GM12878 (cell line): ENCODE data around the gene PIP5K1A. TPM values are rescaled to one million over a fixed set of nuclear protein-coding genes. Genes with fewer than 3 reads are reported as not detected.

Source experiments
- ATAC-seq: fragments of 200-7000 bp; cut with Tn5 transposase; 3 replicates; pipeline ENCODE4 v1.9.1; 2020; ENCODE audit warnings: mild to moderate bottlenecking, moderate library complexity
- BruUV-seq: library from RNA; stranded (reverse); fragments of 400-500 nt; replicated peaks from 2 replicates; lab custom pipeline; 2021; lab: Mats Ljungman, UMichigan
- CTCF ChIA-PET: fragments of 300-600 bp; sonication (Branson Sonifier 250); formaldehyde crosslinking; extraction: SDS; loops from one replicate; lab custom pipeline; 2021; ENCODE audit warnings: inconsistent platforms; lab: Yijun Ruan, JAX
- POLR2A ChIA-PET: fragments of 350-600 bp; formaldehyde crosslinking; extraction: SDS; loops from one replicate; lab custom pipeline; 2021; ENCODE audit warnings: inconsistent platforms; lab: Charles Lee
- RAD21 ChIA-PET: fragments of 300-600 bp; sonication (Branson Sonifier 250); formaldehyde crosslinking; loops from one replicate; lab custom pipeline; 2023; ENCODE audit warnings: antibody characterized with exemption; ENCODE audit not compliant: unreplicated experiment; lab: Charles Lee
- SMC1A ChIA-PET: fragments of 300-600 bp; sonication (Branson Sonifier 250); formaldehyde crosslinking; loops from one replicate; lab custom pipeline; 2023; ENCODE audit not compliant: unreplicated experiment, uncharacterized antibody; lab: Charles Lee
- DNase-seq: peaks from one replicate; pipeline ENCODE4 v3.0.0-alpha.2; 2011; ENCODE audit warnings: low read depth, low spot score
- FAIRE-seq: peaks from 3 replicates; lab custom pipeline; 2011; peaks lifted over from hg19 to GRCh38; lab: Jason Lieb, UNC
- H2AFZ ChIP-seq: 2 replicates; pipeline ENCODE4 v1.6.0; 2011; ENCODE audit warnings: low read depth, low read length, control low read depth; ENCODE audit not compliant: control insufficient read depth
- H3K27ac ChIP-seq: 2 replicates; pipeline ENCODE4 v1.5.1; 2011; ENCODE audit warnings: control low read depth; ENCODE audit not compliant: control insufficient read depth, insufficient read depth
- H3K27me3 ChIP-seq, 2 experiments: replicated peaks in 1 of 2; 2 replicates each; pipeline versions ENCODE4 v1.6.0 to v1.6.1; 2011; ENCODE audit warnings: low read length in 1 of 2; ENCODE audit not compliant: control insufficient read depth in 2 of 2, insufficient read depth in 2 of 2
- H3K36me3 ChIP-seq, 2 experiments: 2 replicates each; pipeline ENCODE4 v1.5.1; 2011; ENCODE audit warnings: low read length in 1 of 2; ENCODE audit not compliant: control insufficient read depth in 2 of 2, insufficient read depth in 2 of 2
- H3K4me1 ChIP-seq: 2 replicates; pipeline ENCODE4 v1.6.1; 2011; ENCODE audit warnings: mild to moderate bottlenecking, low read length, moderate library complexity, mixed read lengths; ENCODE audit not compliant: control insufficient read depth, insufficient read depth
- H3K4me2 ChIP-seq: 2 replicates; pipeline ENCODE4 v1.6.0; 2011; ENCODE audit warnings: control low read depth; ENCODE audit not compliant: control insufficient read depth, insufficient read depth
- H3K4me3 ChIP-seq: fragments of 200-600 bp; sonication (generic); 2 replicates; pipeline ENCODE4 v1.5.1; 2016
- H3K79me2 ChIP-seq: 2 replicates; pipeline ENCODE4 v1.6.0; 2011; ENCODE audit warnings: low read length; ENCODE audit not compliant: control insufficient read depth, insufficient read depth
- H3K9ac ChIP-seq: 2 replicates; pipeline ENCODE4 v1.8.0; 2011; ENCODE audit warnings: low read length, control low read depth, mixed read lengths; ENCODE audit not compliant: control insufficient read depth, insufficient read depth
- H3K9me3 ChIP-seq: replicated peaks from 3 replicates; pipeline ENCODE4 v1.5.1; 2011; ENCODE audit warnings: mild to moderate bottlenecking, low read length; ENCODE audit not compliant: control insufficient read depth, insufficient read depth
- H4K20me1 ChIP-seq: 2 replicates; pipeline ENCODE4 v1.6.0; 2011; ENCODE audit not compliant: control insufficient read depth, insufficient read depth
- BRCA1 ChIP-seq: IDR thresholded peaks from 2 replicates; pipeline ENCODE4 v1.6.1; 2011; ENCODE audit warnings: low read depth, low read length, improper control_type of control experiment
- EED ChIP-seq: sonication (generic); IDR thresholded peaks from 2 replicates; pipeline ENCODE4 v1.6.1; 2016; ENCODE audit warnings: antibody characterized with exemption, low read depth
- FOXK2 ChIP-seq: fragments of 450-650 bp; IDR thresholded peaks from 2 replicates; pipeline ENCODE4 v1.6.1; 2017; ENCODE audit warnings: mild to moderate bottlenecking, moderate library complexity
- JUNB ChIP-seq: IDR thresholded peaks from 2 replicates; pipeline ENCODE4 v1.6.1; 2016; ENCODE audit warnings: antibody characterized with exemption, mild to moderate bottlenecking
- MYB ChIP-seq: fragments of 150-350 bp; IDR thresholded peaks from 2 replicates; pipeline ENCODE4 v1.6.1; 2014; ENCODE audit warnings: mild to moderate bottlenecking, low read depth, low read length, borderline replicate concordance
- MYC ChIP-seq: IDR thresholded peaks from 2 replicates; pipeline ENCODE4 v1.6.1; 2011; ENCODE audit warnings: mild to moderate bottlenecking, low read length, moderate library complexity, inconsistent platforms; ENCODE audit not compliant: insufficient read depth, insufficient replicate concordance, insufficient read length, severe bottlenecking
- NFYB ChIP-seq: IDR thresholded peaks from 2 replicates; pipeline ENCODE4 v1.6.1; 2011; ENCODE audit warnings: low read depth, mild to moderate bottlenecking, low read length, improper control_type of control experiment, moderate library complexity; ENCODE audit not compliant: insufficient read depth
- NRF1 ChIP-seq: conservative IDR thresholded peaks from 2 replicates; pipeline ENCODE4 v1.6.1; 2011; ENCODE audit warnings: mild to moderate bottlenecking, low read depth, low read length, improper control_type of control experiment
- POLR2AphosphoS2 ChIP-seq: IDR thresholded peaks from 2 replicates; pipeline ENCODE4 v1.6.1; 2011; ENCODE audit warnings: low read depth, mild to moderate bottlenecking, low read length, improper control_type of control experiment, moderate library complexity
- TAF1 ChIP-seq: IDR thresholded peaks from 2 replicates; pipeline ENCODE4 v1.6.1; 2011; ENCODE audit warnings: mild to moderate bottlenecking, low read depth, low read length, borderline replicate concordance
- ZBTB4 ChIP-seq: fragments of 450-650 bp; formaldehyde crosslinking; IDR thresholded peaks from 2 replicates; pipeline ENCODE4 v1.4.0; 2022; ENCODE audit warnings: mild to moderate bottlenecking, moderate library complexity
- ZNF24 ChIP-seq: fragments of 450-650 bp; IDR thresholded peaks from 2 replicates; pipeline ENCODE4 v1.6.1; 2017; ENCODE audit warnings: antibody characterized with exemption, mild to moderate bottlenecking
- WGBS: methylation state at CpG from one replicate; pipeline ENCODE4 v1.1.6; 2016; ENCODE audit warnings: low lambda C conversion rate; ENCODE audit not compliant: insufficient replicate concordance, insufficient coverage; ENCODE audit errors: missing lambda C conversion rate; 5-methylcytosine and 5-hydroxymethylcytosine counted together
- in situ Hi-C: fragments of 300-500 bp; cut with MboI; formaldehyde crosslinking; loops from 9 replicates; pipeline ENCODE4 v1.14.3; 2018; ENCODE audit warnings: mixed read lengths
- intact Hi-C: fragments of 100-400 bp; cut with micrococcal nuclease; formaldehyde crosslinking; loops from one replicate; pipeline ENCODE4 v1.14.2; 2022; ENCODE audit not compliant: unreplicated experiment
- polyA plus RNA-seq, 11 experiments: library from polyadenylated mRNA; depleted of rRNA in 4 of 11; unstranded in 6 of 11; stranded (reverse) in 5 of 11; fragments of >200 nt; fragmentation: Nextera tagmentation in 4 of 11; fragmentation: Illumina TruSeq in 1 of 11; extraction: Ambion mirVana in 4 of 11; extraction: Trizol in 1 of 11; gene quantifications; 1 replicate in 1 of 11; 2 replicates in 10 of 11; pipeline versions ENCODE4 v1.2.1 to v1.2.3, GENCODE V29; 2011 to 2016; ENCODE audit warnings: inconsistent platforms in 2 of 11, missing spikeins in 2 of 11, low read depth in 1 of 11
- total RNA-seq, 4 experiments: library from RNA; depleted of rRNA in 3 of 4; stranded (reverse); fragments of >200 nt in 3 of 4; fragmentation: Illumina TruSeq in 1 of 4; extraction: Trizol in 1 of 4; gene quantifications; 2 replicates each; pipeline versions ENCODE4 v1.2.1 to v1.2.3, GENCODE V29; 2013 to 2021
- TF ChIP-seq, protein P1 (sequence below): fragments of 450-650 bp; IDR thresholded peaks from 2 replicates; pipeline ENCODE4 v1.6.1; 2016; ENCODE audit warnings: mild to moderate bottlenecking
- TF ChIP-seq, protein P2 (sequence below): IDR thresholded peaks from 2 replicates; pipeline ENCODE4 v1.6.1; 2011; ENCODE audit warnings: borderline replicate concordance, low read depth, mild to moderate bottlenecking, moderate library complexity, mixed read lengths, low read length; ENCODE audit not compliant: insufficient read depth; ENCODE audit errors: extremely low read length
- TF ChIP-seq, protein P3 (sequence below): fragments of 450-650 bp; IDR thresholded peaks from 2 replicates; pipeline ENCODE4 v1.6.1; 2014; ENCODE audit warnings: mild to moderate bottlenecking

PIP5K1A gene
- total and polyA plus RNA-seq, 10 of the 15 experiments (the other 5 are each of a cell fraction or from before 2014, with no cell fraction given) = 4.5 to 114 (median 51.5) TPM

DNA sequence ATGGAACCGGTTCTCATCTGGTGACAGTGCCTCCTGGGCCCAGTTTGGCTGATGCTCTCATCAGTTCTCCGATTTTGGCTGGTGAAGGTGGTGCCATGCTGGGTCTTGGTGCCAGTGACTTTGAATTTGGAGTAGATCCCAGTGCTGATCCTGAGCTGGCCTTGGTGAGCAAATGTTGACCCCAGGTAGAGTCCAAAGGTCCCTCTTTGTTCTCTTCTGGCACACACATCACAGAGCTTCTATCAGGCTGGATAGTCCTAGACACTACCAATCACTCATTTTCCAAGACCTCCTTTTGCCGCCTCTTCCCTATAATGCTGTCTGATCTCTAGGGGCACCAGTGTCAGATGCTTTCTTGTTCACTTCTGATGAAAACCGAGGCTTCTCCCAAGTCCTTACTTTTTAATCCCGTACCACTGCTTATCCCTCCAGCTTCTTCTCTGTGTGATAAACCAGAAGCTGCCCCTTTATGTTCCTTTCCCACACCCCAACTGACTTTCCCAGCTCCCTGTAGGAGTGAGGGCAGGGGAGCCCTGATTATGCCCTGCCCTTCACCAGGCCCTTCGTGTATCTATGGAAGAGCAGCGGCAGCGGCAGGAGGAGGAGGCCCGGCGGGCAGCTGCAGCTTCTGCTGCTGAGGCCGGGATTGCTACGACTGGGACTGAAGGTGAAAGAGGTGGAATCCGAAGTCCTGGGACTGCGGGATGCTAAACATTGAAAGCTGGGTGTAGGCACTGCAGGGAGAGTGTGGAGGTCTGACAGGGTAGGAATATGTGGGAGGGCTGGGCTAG lies 67.3 kb downstream of the PIP5K1A start (continued):
- TF ChIP-seq, protein P1, sequence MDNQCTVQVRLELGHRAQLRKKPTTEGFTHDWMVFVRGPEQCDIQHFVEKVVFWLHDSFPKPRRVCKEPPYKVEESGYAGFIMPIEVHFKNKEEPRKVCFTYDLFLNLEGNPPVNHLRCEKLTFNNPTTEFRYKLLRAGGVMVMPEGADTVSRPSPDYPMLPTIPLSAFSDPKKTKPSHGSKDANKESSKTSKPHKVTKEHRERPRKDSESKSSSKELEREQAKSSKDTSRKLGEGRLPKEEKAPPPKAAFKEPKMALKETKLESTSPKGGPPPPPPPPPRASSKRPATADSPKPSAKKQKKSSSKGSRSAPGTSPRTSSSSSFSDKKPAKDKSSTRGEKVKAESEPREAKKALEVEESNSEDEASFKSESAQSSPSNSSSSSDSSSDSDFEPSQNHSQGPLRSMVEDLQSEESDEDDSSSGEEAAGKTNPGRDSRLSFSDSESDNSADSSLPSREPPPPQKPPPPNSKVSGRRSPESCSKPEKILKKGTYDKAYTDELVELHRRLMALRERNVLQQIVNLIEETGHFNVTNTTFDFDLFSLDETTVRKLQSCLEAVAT = no peak
- TF ChIP-seq POLR2AphosphoS2 (no peak), FOXK2 (no peak)

DNA sequence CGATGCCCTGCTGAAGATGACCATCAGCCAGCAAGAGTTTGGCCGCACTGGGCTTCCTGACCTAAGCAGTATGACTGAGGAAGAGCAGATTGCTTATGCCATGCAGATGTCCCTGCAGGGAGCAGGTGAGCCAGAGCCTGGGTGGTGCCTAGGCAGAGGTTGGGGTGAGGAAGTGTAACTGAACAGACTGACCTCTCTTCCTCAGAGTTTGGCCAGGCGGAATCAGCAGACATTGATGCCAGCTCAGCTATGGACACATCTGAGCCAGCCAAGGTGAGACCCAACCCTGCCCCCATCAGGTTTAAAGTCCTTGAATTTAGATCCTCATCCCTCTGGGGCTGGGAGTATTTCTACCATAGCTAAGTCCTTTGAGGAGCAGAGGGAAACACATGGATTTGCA lies 68.0 kb downstream of the PIP5K1A start:
- POLR2A ChIA-PET = interaction anchor here (0.5 kb wide), 2 partner anchors 177 to 217 kb away, joined by 4 to 5 read pairs; no protein-coding TSS in a partner anchor
- BruUV-seq = no TSS peak
- TF ChIP-seq NFYB (no peak), MYC (no peak), EED (no peak), JUNB (no peak), TAF1 (no peak), MYB (no peak), NRF1 (no peak), ZNF24 (no peak), BRCA1 (no peak), ZBTB4 (CRISPR knock-in tag) (no peak)
- TF ChIP-seq, protein P2, sequence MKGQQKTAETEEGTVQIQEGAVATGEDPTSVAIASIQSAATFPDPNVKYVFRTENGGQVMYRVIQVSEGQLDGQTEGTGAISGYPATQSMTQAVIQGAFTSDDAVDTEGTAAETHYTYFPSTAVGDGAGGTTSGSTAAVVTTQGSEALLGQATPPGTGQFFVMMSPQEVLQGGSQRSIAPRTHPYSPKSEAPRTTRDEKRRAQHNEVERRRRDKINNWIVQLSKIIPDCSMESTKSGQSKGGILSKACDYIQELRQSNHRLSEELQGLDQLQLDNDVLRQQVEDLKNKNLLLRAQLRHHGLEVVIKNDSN = no peak
- TF ChIP-seq, protein P3, sequence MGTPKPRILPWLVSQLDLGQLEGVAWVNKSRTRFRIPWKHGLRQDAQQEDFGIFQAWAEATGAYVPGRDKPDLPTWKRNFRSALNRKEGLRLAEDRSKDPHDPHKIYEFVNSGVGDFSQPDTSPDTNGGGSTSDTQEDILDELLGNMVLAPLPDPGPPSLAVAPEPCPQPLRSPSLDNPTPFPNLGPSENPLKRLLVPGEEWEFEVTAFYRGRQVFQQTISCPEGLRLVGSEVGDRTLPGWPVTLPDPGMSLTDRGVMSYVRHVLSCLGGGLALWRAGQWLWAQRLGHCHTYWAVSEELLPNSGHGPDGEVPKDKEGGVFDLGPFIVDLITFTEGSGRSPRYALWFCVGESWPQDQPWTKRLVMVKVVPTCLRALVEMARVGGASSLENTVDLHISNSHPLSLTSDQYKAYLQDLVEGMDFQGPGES = no peak

More for the DNA sequence above, 68.0 kb downstream of the PIP5K1A start:
- DNase-seq (no peak), FAIRE-seq (no peak), ATAC-seq (no peak)
- ChIA-PET RAD21 (no interaction called here), SMC1A (interaction anchor here (0.8 kb wide), 1 partner anchor 8 kb away, joined by 3 read pairs; no protein-coding TSS in a partner anchor), CTCF (interaction anchor here (0.8 kb wide), 1 partner anchor 167 kb away, joined by 3 read pairs; no protein-coding TSS in a partner anchor)
- no peaks in the 10 kb centered on the region; the same call in 1 of the 2 replicates for H3K79me2 ChIP-seq
- peaks cover 9 to 19% of the 10 kb centered on the region in 2 experiments for H3K36me3 ChIP-seq
- no peak overlapping the region for H3K4me2 ChIP-seq
- H3K27me3 ChIP-seq = no peaks in the 10 kb centered on the region
- H3K4me3 ChIP-seq = no peak overlapping the region
- H2AFZ ChIP-seq = no peak overlapping the region
- 98% methylated on average over 3 of the region's 3 CpGs for WGBS
- intact Hi-C loops (no loop called here), in situ Hi-C loops (no loop called here)
- H3K4me1 ChIP-seq = no peaks in the 10 kb centered on the region
- H3K9ac ChIP-seq = no peak overlapping the region
- H3K9me3 ChIP-seq = no peaks in the 10 kb centered on the region
- no peaks in the 10 kb centered on the region for H4K20me1 ChIP-seq
- no peak overlapping the region for H3K27ac ChIP-seq
